GM18951 (cell line): ENCODE results near the gene MYOM3.
"Not testable (repeated sequence)": the region's sequence is repeated elsewhere in the genome, so short reads cannot be mapped to it uniquely, and the experiment has no call there.

ENCODE experiments used
- POLR2A ChIP-seq: IDR thresholded peaks from 4 replicates; pipeline ENCODE4 v1.6.1; 2011; ENCODE audit warnings: mild to moderate bottlenecking; ENCODE audit not compliant: insufficient read length, insufficient read depth; ENCODE audit errors: extremely low read depth
- in situ Hi-C: fragments of 300-500 bp; cut with MboI; formaldehyde crosslinking; loops from one replicate; pipeline ENCODE4 v1.12.0; 2022; ENCODE audit warnings: low sequenced_read_pairs, mixed read lengths, inconsistent platforms; ENCODE audit not compliant: unreplicated experiment

The MYOM3 gene

GRCh38 chr1:24058671-24059455 lies 53.1 kb downstream of the MYOM3 start:
- in situ Hi-C loops: no loop called here
- TF ChIP-seq POLR2A: no peak

GRCh38 chr1:24057171-24057570 lies 54.8 kb downstream of the MYOM3 start:
- TF ChIP-seq POLR2A: no peak
- in situ Hi-C loops: no loop called here

- in situ Hi-C loops: no loop called here
- no peak for TF ChIP-seq POLR2A
Measured at GRCh38 chr1:24055681-24056080, 56.3 kb downstream of the MYOM3 start.

GRCh38 chr1:24052220-24052619 lies 59.7 kb downstream of the MYOM3 start:
- in situ Hi-C loops: no loop called here
- no peak for TF ChIP-seq POLR2A

- no peak for TF ChIP-seq POLR2A
- in situ Hi-C loops: no loop called here
Measured at GRCh38 chr1:24051206-24051945, 60.6 kb downstream of the MYOM3 start.

GRCh38 chr1:24049733-24050132 lies 62.2 kb downstream of the MYOM3 start:
- in situ Hi-C loops: no loop called here
- TF ChIP-seq POLR2A: no peak

- in situ Hi-C loops: not testable (repeated sequence)
Measured at GRCh38 chr1:24048894-24049293, 63.0 kb downstream of the MYOM3 start.

- TF ChIP-seq POLR2A: no peak
- in situ Hi-C loops: no loop called here
Measured at GRCh38 chr1:24048205-24048869, 63.6 kb downstream of the MYOM3 start.

GRCh38 chr1:24047110-24047477 lies 64.8 kb downstream of the MYOM3 start:
- TF ChIP-seq POLR2A: no peak
- in situ Hi-C loops: no loop called here

- TF ChIP-seq POLR2A: no peak
- in situ Hi-C loops: no loop called here
Measured at GRCh38 chr1:24045771-24046170, 66.2 kb downstream of the MYOM3 start.

GRCh38 chr1:24044672-24045071 lies 67.3 kb downstream of the MYOM3 start:
- in situ Hi-C loops: not testable (repeated sequence)

- in situ Hi-C loops: no loop called here
- no peak for TF ChIP-seq POLR2A
Measured at GRCh38 chr1:24043345-24044032, 68.4 kb downstream of the MYOM3 start.

GRCh38 chr1:24042315-24042714 lies 69.6 kb downstream of the MYOM3 start:
- in situ Hi-C loops: no loop called here
- TF ChIP-seq POLR2A: no peak
